Tibial nerve (tissue), 4 donors: ENCODE results near the gene FAM20A. TPM values are rescaled to one million over a fixed set of nuclear protein-coding genes. Genes with fewer than 3 reads are reported as not detected.

Experiments used
- DNase-seq, 2 donors: peaks; one replicate each; pipeline ENCODE4 v3.0.0-alpha.2; 2019; ENCODE audit warnings: low spot score in 2 of 2
- H3K27ac ChIP-seq, 4 donors: fragments of 200-600 bp; sonication (generic) in 3 of 4; one replicate each; pipeline ENCODE4 v1.5.1; 2017 to 2019; ENCODE audit warnings: mild to moderate bottlenecking in 1 of 4
- H3K27me3 ChIP-seq, 2 donors: fragments of 200-600 bp; sonication (generic) in 1 of 2; one replicate each; pipeline versions ENCODE4 v1.5.1 to v1.6.0; 2017 to 2019
- H3K36me3 ChIP-seq, 3 donors: fragments of 200-600 bp; sonication (generic); one replicate each; pipeline ENCODE4 v1.5.1; 2018 to 2019
- H3K4me1 ChIP-seq, 4 donors: fragments of 200-600 bp; sonication (generic) in 3 of 4; one replicate each; pipeline ENCODE4 v1.5.1; 2017 to 2019
- H3K4me3 ChIP-seq, 4 donors: fragments of 200-600 bp; sonication (generic) in 3 of 4; one replicate each; pipeline ENCODE4 v1.5.1; 2017 to 2019; ENCODE audit warnings: mild to moderate bottlenecking in 1 of 4, moderate library complexity in 1 of 4
- H3K9me3 ChIP-seq, 4 donors: fragments of 200-600 bp; sonication (generic) in 3 of 4; one replicate each; pipeline ENCODE4 v1.5.1; 2017 to 2019
- EP300 ChIP-seq, 2 donors: sonication (generic); formaldehyde crosslinking; IDR thresholded peaks; one replicate each; pipeline ENCODE4 v1.6.1; 2017; ENCODE audit warnings: antibody characterized with exemption in 2 of 2, mild to moderate bottlenecking in 1 of 2
- POLR2A ChIP-seq, 2 donors: fragments of 450-650 bp; IDR thresholded peaks; one replicate each; pipeline ENCODE4 v1.6.1; 2017; ENCODE audit warnings: antibody characterized with exemption in 2 of 2, mild to moderate bottlenecking in 2 of 2, moderate library complexity in 2 of 2
- WGBS, 2 donors: methylation state at CpG; one replicate each; pipeline ENCODE4 v1.1.5; 2018; 5-methylcytosine and 5-hydroxymethylcytosine counted together
- total RNA-seq, 4 donors: library from RNA; depleted of rRNA; stranded (reverse); fragments of >200 nt; gene quantifications; one replicate each; pipeline ENCODE4 v1.1.0, GENCODE V29; 2016
- TF ChIP-seq, protein P1 (sequence below), 5 experiments: fragments of 200-600 bp in 3 of 5; fragments of 450-650 bp in 2 of 5; sonication (generic) in 3 of 5; IDR thresholded peaks; one replicate each; pipeline ENCODE4 v1.5.1; 2016 to 2019; ENCODE audit warnings: antibody characterized with exemption in 5 of 5, mild to moderate bottlenecking in 3 of 5, moderate library complexity in 2 of 5

Gene FAM20A
- total RNA-seq, 4 donors from 2014 or later: 9.4 to 104 (median 25.7) TPM

DNA sequence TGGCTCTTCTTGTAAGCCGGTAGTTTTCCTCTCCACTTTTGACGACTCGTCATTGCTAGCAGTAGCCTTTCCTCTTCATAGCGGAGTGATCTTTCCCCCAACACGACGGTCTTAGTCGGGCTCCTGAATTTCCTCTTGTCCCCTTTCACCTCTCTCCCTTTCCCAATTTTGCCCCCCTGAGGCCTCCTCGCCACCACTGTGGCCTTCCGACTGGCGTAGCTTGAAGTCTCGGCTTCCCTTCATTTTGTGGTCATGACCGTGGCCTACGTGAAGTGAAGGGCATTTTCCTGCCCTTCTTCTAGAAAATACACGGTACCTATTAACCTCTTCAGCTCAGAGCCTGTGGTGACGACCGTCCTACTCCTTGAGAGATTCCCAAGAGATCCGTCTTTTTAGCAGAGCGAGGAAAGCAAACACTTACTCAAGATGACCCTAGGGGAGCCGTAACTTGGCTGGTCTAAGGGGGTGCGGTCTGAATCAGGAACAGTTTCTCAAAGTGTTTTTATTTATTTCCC is 88.2 kb downstream of the FAM20A start:
- H3K9me3 ChIP-seq: no peaks in the 10 kb centered on the region
- H3K4me3 ChIP-seq: peak overlapping the region; percentile 66 to 88 (median 84)
- peak in 1 of 2 donors; percentile 61 for DNase-seq
- no peaks in the 10 kb centered on the region for H3K27me3 ChIP-seq
- peak overlapping the region; percentile 98 to 99 (median 98) for H3K27ac ChIP-seq
- peaks cover 0 to 15% (median 0%) of the 10 kb centered on the region in 3 donors for H3K36me3 ChIP-seq
- 0 to 1% methylated on average over 20 of the region's 20 CpGs for WGBS, 2 donors
- H3K4me1 ChIP-seq: peaks cover 0 to 57% (median 22%) of the 10 kb centered on the region in 4 donors
- TF ChIP-seq POLR2A (IDR thresholded peaks at IDR 0.05) (no peak), EP300 (IDR thresholded peaks at IDR 0.05) (peak in 1 of 2 donors; percentile 62)
- TF ChIP-seq, protein P1, sequence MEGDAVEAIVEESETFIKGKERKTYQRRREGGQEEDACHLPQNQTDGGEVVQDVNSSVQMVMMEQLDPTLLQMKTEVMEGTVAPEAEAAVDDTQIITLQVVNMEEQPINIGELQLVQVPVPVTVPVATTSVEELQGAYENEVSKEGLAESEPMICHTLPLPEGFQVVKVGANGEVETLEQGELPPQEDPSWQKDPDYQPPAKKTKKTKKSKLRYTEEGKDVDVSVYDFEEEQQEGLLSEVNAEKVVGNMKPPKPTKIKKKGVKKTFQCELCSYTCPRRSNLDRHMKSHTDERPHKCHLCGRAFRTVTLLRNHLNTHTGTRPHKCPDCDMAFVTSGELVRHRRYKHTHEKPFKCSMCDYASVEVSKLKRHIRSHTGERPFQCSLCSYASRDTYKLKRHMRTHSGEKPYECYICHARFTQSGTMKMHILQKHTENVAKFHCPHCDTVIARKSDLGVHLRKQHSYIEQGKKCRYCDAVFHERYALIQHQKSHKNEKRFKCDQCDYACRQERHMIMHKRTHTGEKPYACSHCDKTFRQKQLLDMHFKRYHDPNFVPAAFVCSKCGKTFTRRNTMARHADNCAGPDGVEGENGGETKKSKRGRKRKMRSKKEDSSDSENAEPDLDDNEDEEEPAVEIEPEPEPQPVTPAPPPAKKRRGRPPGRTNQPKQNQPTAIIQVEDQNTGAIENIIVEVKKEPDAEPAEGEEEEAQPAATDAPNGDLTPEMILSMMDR (IDR thresholded peaks at IDR 0.05): no peak

GRCh38 chr17:68512247-68512959 is 88.8 kb downstream of the FAM20A start, which contains the start of gene PRKAR1A:
Gene PRKAR1A, plus strand, starts transcription at chr17:68512430. Its CDS starts 2,970 bp downstream, at chr17:68515400.
- TF ChIP-seq POLR2A (IDR thresholded peaks at IDR 0.05): peak; percentile 89 to 98
- peak; percentile 57 to 98 for TF ChIP-seq EP300 (IDR thresholded peaks at IDR 0.05)
- TF ChIP-seq, protein P1 (IDR thresholded peaks at IDR 0.05): peak in 2 of 5 experiments; percentile 57 to 59
- DNase-seq: peak; percentile 87 to 92
- Histone ChIP-seq H3K9me3 (no peaks in the 10 kb centered on the region), H3K27me3 (no peaks in the 10 kb centered on the region), H3K36me3 (peaks cover 0 to 9% (median 0%) of the 10 kb centered on the region in 3 donors), H3K27ac (peak within 1 kb of the TSS; percentile 98 to 99 (median 98)), H3K4me1 (peaks cover 0 to 50% (median 22%) of the 10 kb centered on the region in 4 donors), H3K4me3 (peak within 1 kb of the TSS; percentile 66 to 88 (median 84))
- 0 to 1% methylated on average over 50 to 64 of the region's 81 CpGs for WGBS, 2 donors

DNA sequence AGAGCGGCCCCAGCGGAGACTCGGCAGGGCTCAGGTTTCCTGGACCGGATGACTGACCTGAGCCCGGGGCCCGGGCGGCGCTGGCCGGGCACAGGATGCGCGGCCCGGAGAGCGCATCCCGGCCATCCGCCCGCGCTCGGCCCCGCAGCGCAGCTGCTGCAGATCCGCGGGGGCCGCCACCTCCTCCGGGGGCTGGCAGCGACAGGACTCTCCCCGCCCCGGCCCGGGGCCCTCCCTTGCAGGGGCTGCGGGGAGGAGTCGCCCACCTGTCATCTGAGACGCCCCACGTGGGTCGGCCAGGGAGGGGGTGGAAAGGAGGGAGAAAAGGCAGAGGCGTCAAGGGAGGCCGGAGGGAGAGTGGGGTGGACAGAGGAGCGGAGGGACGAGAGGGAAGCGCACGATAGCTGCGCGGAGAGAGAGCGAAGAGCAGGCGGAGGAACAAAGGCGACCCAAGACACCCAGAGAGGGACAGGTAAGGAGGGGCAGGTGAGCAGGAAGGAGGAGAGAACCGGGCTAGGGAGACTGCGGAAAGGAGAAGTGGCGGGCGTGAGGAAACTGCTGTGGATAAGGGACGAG is 89.4 kb downstream of the FAM20A start:
- 0 to 1% methylated on average over 27 to 36 of the region's 49 CpGs for WGBS, 2 donors
- TF ChIP-seq POLR2A (IDR thresholded peaks at IDR 0.05) (no peak), EP300 (IDR thresholded peaks at IDR 0.05) (no peak)
- TF ChIP-seq, protein P1 (IDR thresholded peaks at IDR 0.05): peak in 1 of 5 experiments; percentile 6
- peak overlapping the region; percentile 66 to 88 (median 84) for H3K4me3 ChIP-seq
- H3K27me3 ChIP-seq: no peaks in the 10 kb centered on the region
- H3K27ac ChIP-seq: peak overlapping the region; percentile 98 to 99 (median 98)
- peaks cover 0 to 44% (median 22%) of the 10 kb centered on the region in 4 donors for H3K4me1 ChIP-seq
- H3K9me3 ChIP-seq: no peaks in the 10 kb centered on the region
- DNase-seq: peak; percentile 58 to 69
- peaks cover 0 to 2% (median 0%) of the 10 kb centered on the region in 3 donors for H3K36me3 ChIP-seq

DNA sequence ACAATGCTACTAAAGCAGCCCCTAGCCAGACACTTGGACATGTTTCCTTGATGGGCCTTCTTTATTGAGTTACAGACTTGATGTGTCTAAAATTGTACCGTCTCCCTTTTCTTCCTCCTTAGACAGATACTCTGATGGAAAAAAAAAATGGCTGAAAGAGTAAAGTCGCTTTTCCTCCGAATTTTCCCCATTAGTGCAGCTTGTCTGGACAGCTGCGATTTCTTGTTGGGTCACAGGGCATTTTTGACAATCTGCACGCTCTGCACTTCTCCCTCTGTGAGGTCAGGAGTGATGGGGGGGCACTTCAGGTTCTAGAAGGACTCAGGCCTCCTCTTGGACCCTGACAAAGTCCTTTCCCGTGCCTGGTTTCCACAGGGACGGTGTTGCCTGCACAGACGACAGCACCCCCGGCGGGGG is 89.9 kb downstream of the FAM20A start:
- DNase-seq: peak in 1 of 2 donors; percentile 25
- 6 to 10% methylated on average over 7 to 10 of the region's 10 CpGs for WGBS, 2 donors

More for the DNA sequence above, 89.9 kb downstream of the FAM20A start:
- peak overlapping the region; percentile 98 to 99 (median 98) for H3K27ac ChIP-seq
- H3K9me3 ChIP-seq: no peaks in the 10 kb centered on the region
- H3K27me3 ChIP-seq: no peaks in the 10 kb centered on the region
- H3K4me3 ChIP-seq: peak overlapping the region; percentile 66 to 88 (median 84)
- no peaks in the 10 kb centered on the region for H3K36me3 ChIP-seq
- peaks cover 0 to 39% (median 20%) of the 10 kb centered on the region in 4 donors for H3K4me1 ChIP-seq
- TF ChIP-seq POLR2A (IDR thresholded peaks at IDR 0.05): no peak
- TF ChIP-seq, protein P1 (IDR thresholded peaks at IDR 0.05): no peak
- no peak for TF ChIP-seq EP300 (IDR thresholded peaks at IDR 0.05)
